B cell (primary cell): ENCODE data around the gene NYNRIN. TPM values are rescaled to one million over a fixed set of nuclear protein-coding genes. Genes with fewer than 3 reads are reported as not detected.

Experiments used
- ATAC-seq: fragments of 200-7000 bp; cut with Tn5 transposase; one replicate; pipeline ENCODE4 v1.10.0; 2021; ENCODE audit warnings: low read depth, mild to moderate bottlenecking, moderate number of reproducible peaks, moderate library complexity
- CTCF ChIA-PET: fragments of 350-600 bp; sonication (Branson Sonifier 250); formaldehyde crosslinking; loops from one replicate; lab custom pipeline; 2021; ENCODE audit warnings: antibody characterized with exemption, inconsistent platforms; lab: Charles Lee
- POLR2A ChIA-PET: fragments of 350-600 bp; sonication (Branson Sonifier 250); formaldehyde crosslinking; loops from one replicate; lab custom pipeline; 2021; ENCODE audit warnings: antibody characterized with exemption; lab: Charles Lee
- DNase-seq: peaks from one replicate; pipeline ENCODE4 v3.0.0; 2013
- H2AFZ ChIP-seq: 2 replicates; pipeline ENCODE4 v1.6.1; 2012; ENCODE audit warnings: mild to moderate bottlenecking, low read depth, low read length; ENCODE audit not compliant: insufficient read depth, poor library complexity, severe bottlenecking
- H3K27ac ChIP-seq, 2 donors: 1 replicate in 1 of 2; 2 replicates in 1 of 2; pipeline ENCODE4 v1.5.1; 2012 to 2013; ENCODE audit warnings: low read length in 2 of 2, mild to moderate bottlenecking in 2 of 2, moderate library complexity in 1 of 2
- H3K27me3 ChIP-seq, 4 experiments: fragments of 200-600 bp in 1 of 4; sonication (generic) in 1 of 4; replicated peaks in 1 of 4; 1 replicate in 2 of 4; 2 replicates in 2 of 4; pipeline versions ENCODE4 v1.6.1 to v1.7.0; 2013 to 2016; ENCODE audit warnings: low read length in 3 of 4, mild to moderate bottlenecking in 2 of 4, mixed read lengths in 1 of 4, moderate library complexity in 1 of 4; ENCODE audit not compliant: insufficient read depth in 4 of 4, control insufficient read depth in 3 of 4; ENCODE audit errors: control extremely low read depth in 1 of 4
- H3K36me3 ChIP-seq, 2 experiments: replicated peaks in 1 of 2; 1 replicate in 1 of 2; 2 replicates in 1 of 2; pipeline versions ENCODE4 v1.6.1 to v1.7.1; 2013; ENCODE audit warnings: low read length in 1 of 2; ENCODE audit not compliant: insufficient read depth in 2 of 2, control insufficient read depth in 1 of 2; ENCODE audit errors: control extremely low read depth in 1 of 2, extremely low read depth in 1 of 2
- H3K4me1 ChIP-seq, 2 donors: fragments of 200-600 bp in 1 of 2; sonication (generic) in 1 of 2; 1 replicate in 1 of 2; 2 replicates in 1 of 2; pipeline versions ENCODE4 v1.5.1 to v1.6.1; 2013 to 2017; ENCODE audit warnings: low read length in 2 of 2; ENCODE audit not compliant: control insufficient read depth in 2 of 2, insufficient read depth in 2 of 2
- H3K4me2 ChIP-seq: replicated peaks from 2 replicates; pipeline ENCODE3; 2012; ENCODE audit warnings: mild to moderate bottlenecking, low read depth, low read length; ENCODE audit not compliant: poor library complexity, severe bottlenecking
- H3K4me3 ChIP-seq, 5 experiments: fragments of 200-600 bp in 1 of 5; sonication (generic) in 1 of 5; 1 replicate in 3 of 5; 2 replicates in 2 of 5; pipeline versions ENCODE4 v1.5.1 to v1.7.0; 2011 to 2016; ENCODE audit warnings: low read length in 4 of 5, mild to moderate bottlenecking in 4 of 5, low read depth in 2 of 5, control low read depth in 1 of 5, moderate library complexity in 1 of 5; ENCODE audit not compliant: insufficient read depth in 1 of 5; ENCODE audit errors: control extremely low read depth in 1 of 5, extremely low read depth in 1 of 5
- H3K79me2 ChIP-seq: fragments of 200-600 bp; sonication (generic); one replicate; pipeline ENCODE4 v1.6.0; 2016; ENCODE audit warnings: low read length; ENCODE audit not compliant: control insufficient read depth, insufficient read depth
- H3K9ac ChIP-seq: fragments of 200-600 bp; sonication (generic); 2 replicates; pipeline ENCODE4 v1.6.1; 2017; ENCODE audit warnings: mild to moderate bottlenecking, low read length, moderate library complexity
- H3K9me3 ChIP-seq, 3 donors: one replicate each; pipeline versions ENCODE4 v1.6.1 to v1.7.1; 2013; ENCODE audit warnings: low read length in 2 of 3; ENCODE audit not compliant: control insufficient read depth in 2 of 3, insufficient read depth in 1 of 3; ENCODE audit errors: control extremely low read depth in 1 of 3
- H4K20me1 ChIP-seq: 2 replicates; pipeline ENCODE4 v1.6.0; 2012; ENCODE audit warnings: mild to moderate bottlenecking, low read length; ENCODE audit not compliant: insufficient read depth, control insufficient read depth, poor library complexity, severe bottlenecking
- H3K27ac Mint-ChIP-seq: one replicate; pipeline ENCODE4 v1.8.0; 2021; ENCODE audit warnings: mixed read lengths
- H3K27me3 Mint-ChIP-seq: one replicate; pipeline ENCODE4 v1.8.0; 2021; ENCODE audit warnings: mixed read lengths
- H3K4me1 Mint-ChIP-seq: one replicate; pipeline ENCODE4 v1.8.0; 2021; ENCODE audit warnings: mixed read lengths
- H3K4me3 Mint-ChIP-seq: one replicate; pipeline ENCODE4 v1.8.0; 2021; ENCODE audit warnings: mixed read lengths
- H3K9me3 Mint-ChIP-seq: one replicate; pipeline ENCODE4 v1.8.0; 2022; ENCODE audit warnings: mixed read lengths; ENCODE audit not compliant: insufficient read depth
- EZH2 ChIP-seq: IDR thresholded peaks from 2 replicates; pipeline ENCODE4 v1.6.1; 2012; ENCODE audit warnings: borderline replicate concordance, low read depth, mild to moderate bottlenecking, moderate library complexity, low read length; ENCODE audit not compliant: insufficient read depth, poor library complexity, severe bottlenecking
- WGBS: methylation state at CpG from one replicate; pipeline ENCODE4 v1.1.5; 2013; ENCODE audit warnings: missing lambda C conversion rate; ENCODE audit not compliant: insufficient coverage; 5-methylcytosine and 5-hydroxymethylcytosine counted together
- intact Hi-C: fragments of 100-400 bp; cut with micrococcal nuclease; formaldehyde crosslinking; loops from one replicate; pipeline ENCODE4 v1.10.0; 2022
- polyA plus RNA-seq: library from polyadenylated mRNA; depleted of rRNA; stranded (reverse); fragments of >200 nt; gene quantifications from 2 replicates; pipeline ENCODE4 v1.2.3, GENCODE V29; 2012
- total RNA-seq, 2 donors: library from RNA; stranded (reverse); fragments of 120-200 nt in 1 of 2; gene quantifications; 1 replicate in 1 of 2; 2 replicates in 1 of 2; pipeline versions ENCODE4 v1.2.3 to v1.2.4, GENCODE V29; 2013 to 2022
- TF ChIP-seq, protein P1 (sequence below): fragments of 200-600 bp; IDR thresholded peaks from one replicate; pipeline ENCODE4 v1.8.0; 2022; ENCODE audit warnings: antibody characterized with exemption, mild to moderate bottlenecking

Gene NYNRIN
- total and polyA plus RNA-seq, 2 donors (not counting 1 experiment from before 2014, with no cell fraction given): 0.04 to 0.34 TPM

DNA sequence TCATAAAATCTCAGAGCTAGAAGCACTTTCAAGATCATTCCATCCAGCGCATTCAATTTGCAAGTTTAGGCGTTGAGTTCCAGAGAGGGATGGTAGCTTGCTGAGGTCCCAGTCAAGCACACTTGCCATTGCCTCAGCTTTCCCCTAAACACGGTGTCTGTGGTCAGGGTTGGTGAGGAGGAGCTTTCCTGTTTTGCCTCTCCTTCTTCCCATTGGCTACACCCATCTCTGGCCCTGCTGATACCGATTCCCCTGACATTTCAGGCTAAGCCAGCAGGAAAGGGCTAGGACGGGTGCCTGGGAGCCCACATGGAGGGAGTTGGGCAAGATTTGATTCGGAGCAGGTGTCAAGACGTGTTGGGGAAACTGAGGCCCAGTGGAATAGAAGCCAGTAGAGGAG is 21.7 kb upstream of the NYNRIN start:
- H3K27ac Mint-ChIP-seq: no peak overlapping the region
- no peaks in the 10 kb centered on the region for H3K79me2 ChIP-seq
- H3K4me3 Mint-ChIP-seq: no peak overlapping the region
- H3K9me3 ChIP-seq: no peaks in the 10 kb centered on the region
- TF ChIP-seq, protein P1, sequence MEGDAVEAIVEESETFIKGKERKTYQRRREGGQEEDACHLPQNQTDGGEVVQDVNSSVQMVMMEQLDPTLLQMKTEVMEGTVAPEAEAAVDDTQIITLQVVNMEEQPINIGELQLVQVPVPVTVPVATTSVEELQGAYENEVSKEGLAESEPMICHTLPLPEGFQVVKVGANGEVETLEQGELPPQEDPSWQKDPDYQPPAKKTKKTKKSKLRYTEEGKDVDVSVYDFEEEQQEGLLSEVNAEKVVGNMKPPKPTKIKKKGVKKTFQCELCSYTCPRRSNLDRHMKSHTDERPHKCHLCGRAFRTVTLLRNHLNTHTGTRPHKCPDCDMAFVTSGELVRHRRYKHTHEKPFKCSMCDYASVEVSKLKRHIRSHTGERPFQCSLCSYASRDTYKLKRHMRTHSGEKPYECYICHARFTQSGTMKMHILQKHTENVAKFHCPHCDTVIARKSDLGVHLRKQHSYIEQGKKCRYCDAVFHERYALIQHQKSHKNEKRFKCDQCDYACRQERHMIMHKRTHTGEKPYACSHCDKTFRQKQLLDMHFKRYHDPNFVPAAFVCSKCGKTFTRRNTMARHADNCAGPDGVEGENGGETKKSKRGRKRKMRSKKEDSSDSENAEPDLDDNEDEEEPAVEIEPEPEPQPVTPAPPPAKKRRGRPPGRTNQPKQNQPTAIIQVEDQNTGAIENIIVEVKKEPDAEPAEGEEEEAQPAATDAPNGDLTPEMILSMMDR: no peak
- no peak for TF ChIP-seq EZH2
- H3K27me3 Mint-ChIP-seq: no peaks in the 10 kb centered on the region
- H3K27ac ChIP-seq: no peak overlapping the region
- H3K27me3 ChIP-seq: peaks cover 0 to 8% (median 0%) of the 10 kb centered on the region in 4 experiments
- intact Hi-C loops: no loop called here
- WGBS: 86% methylated on average over 5 of the region's 7 CpGs
- H4K20me1 ChIP-seq: no peaks in the 10 kb centered on the region
- no peak overlapping the region for H2AFZ ChIP-seq
- ATAC-seq: no peak
- no peak overlapping the region for H3K4me3 ChIP-seq
- no peak overlapping the region for H3K9ac ChIP-seq
- H3K9me3 Mint-ChIP-seq: no peaks in the 10 kb centered on the region
- no peak for DNase-seq
- H3K36me3 ChIP-seq: no peaks in the 10 kb centered on the region
- no peaks in the 10 kb centered on the region for H3K4me1 Mint-ChIP-seq
- no peaks in the 10 kb centered on the region for H3K4me1 ChIP-seq
- POLR2A ChIA-PET: no interaction called here
- H3K4me2 ChIP-seq: no peak overlapping the region
- CTCF ChIA-PET: interaction anchor here (1.0 kb wide), 1 partner anchor 11 kb away, joined by 5 read pairs; no protein-coding TSS in a partner anchor

DNA sequence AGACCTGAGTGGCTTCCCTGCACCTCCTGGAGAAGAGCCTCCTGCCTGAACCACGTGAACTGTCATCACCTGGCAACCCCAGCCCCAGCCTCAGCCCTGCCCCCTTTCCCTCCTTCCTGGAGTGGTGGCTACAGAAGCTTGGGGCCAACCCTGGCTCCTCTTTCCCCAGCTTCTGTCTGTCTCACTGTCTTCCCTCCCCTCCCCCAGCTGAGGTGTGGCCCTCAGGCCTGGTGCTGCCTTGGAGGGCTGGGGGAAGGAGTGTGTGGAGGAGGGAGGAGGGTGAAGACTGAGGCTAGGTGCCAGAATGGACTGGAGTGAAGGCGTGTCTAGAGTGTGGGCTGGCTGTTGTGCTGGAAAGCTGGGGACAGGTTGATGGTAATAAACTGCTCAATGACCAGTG is 21.1 kb upstream of the NYNRIN start:
- TF ChIP-seq, protein P1: no peak
- no peak for TF ChIP-seq EZH2
- Histone ChIP-seq H3K4me2 (no peak overlapping the region), H2AFZ (no peak overlapping the region), H3K9ac (no peak overlapping the region), H3K4me1 (no peaks in the 10 kb centered on the region), H4K20me1 (no peaks in the 10 kb centered on the region), H3K36me3 (no peaks in the 10 kb centered on the region), H3K4me3 (no peak overlapping the region), H3K79me2 (no peaks in the 10 kb centered on the region), H3K27me3 (peaks cover 0 to 8% (median 0%) of the 10 kb centered on the region in 4 experiments), H3K9me3 (no peaks in the 10 kb centered on the region), H3K27ac (no peak overlapping the region)
- ChIA-PET CTCF (interaction anchor here (1.0 to 1.6 kb wide), 2 partner anchors 12 to 135 kb away, joined by 3 to 5 read pairs; partner anchors contain the start of gene TINF2), POLR2A (no interaction called here)
- intact Hi-C loops: no loop called here
- no peak overlapping the region for H3K27ac Mint-ChIP-seq
- H3K4me3 Mint-ChIP-seq: no peak overlapping the region
- no peaks in the 10 kb centered on the region for H3K4me1 Mint-ChIP-seq
- 51% methylated on average over 2 of the region's 2 CpGs for WGBS
- no peaks in the 10 kb centered on the region for H3K27me3 Mint-ChIP-seq
- ATAC-seq: no peak
- H3K9me3 Mint-ChIP-seq: no peaks in the 10 kb centered on the region
- DNase-seq: no peak
